ENCODE data around the gene SSTR5. TPM values are rescaled to one million over a fixed set of nuclear protein-coding genes. Genes with fewer than 3 reads are reported as not detected.
A peak's percentile ranks its signal among the peaks of the same experiment; 100 is the strongest.

The SSTR5 gene
- total RNA-seq, 1 donor from 2014 or later, result not detected

GRCh38 chr16:1045310-1045992 is 27.1 kb upstream of the SSTR5 start:
- DNase-seq, result no peak
- H3K27me3 Mint-ChIP-seq, result no peaks in the 10 kb centered on the region
- H3K27ac Mint-ChIP-seq, result no peak overlapping the region
- intact Hi-C loops (cut with micrococcal nuclease), result no loop called here
- no peaks in the 10 kb centered on the region for H3K36me3 Mint-ChIP-seq (ENCODE audit: low read depth)
- H3K4me1 Mint-ChIP-seq, result no peaks in the 10 kb centered on the region
- H3K4me3 Mint-ChIP-seq, result no peak overlapping the region
- no peaks in the 10 kb centered on the region for H3K9me3 Mint-ChIP-seq

GRCh38 chr16:1045993-1046911 is 26.3 kb upstream of the SSTR5 start:
- H3K4me1 Mint-ChIP-seq, result no peaks in the 10 kb centered on the region
- no peaks in the 10 kb centered on the region for H3K9me3 Mint-ChIP-seq
- no peak overlapping the region for H3K27ac Mint-ChIP-seq
- DNase-seq, result no peak
- intact Hi-C loops (cut with micrococcal nuclease), result no loop called here
- H3K27me3 Mint-ChIP-seq, result no peaks in the 10 kb centered on the region
- no peak overlapping the region for H3K4me3 Mint-ChIP-seq
- no peaks in the 10 kb centered on the region for H3K36me3 Mint-ChIP-seq (ENCODE audit: low read depth)

- no peak overlapping the region for H3K27ac Mint-ChIP-seq
- no peaks in the 10 kb centered on the region for H3K4me1 Mint-ChIP-seq
- H3K36me3 Mint-ChIP-seq (ENCODE audit: low read depth), result no peaks in the 10 kb centered on the region
- DNase-seq, result no peak
- H3K9me3 Mint-ChIP-seq, result no peaks in the 10 kb centered on the region
- H3K27me3 Mint-ChIP-seq, result no peaks in the 10 kb centered on the region
- no peak overlapping the region for H3K4me3 Mint-ChIP-seq
- intact Hi-C loops (cut with micrococcal nuclease), result no loop called here
Observed at GRCh38 chr16:1047123-1047522, 25.4 kb upstream of the SSTR5 start.

- Mint-ChIP-seq H3K9me3 (no peaks in the 10 kb centered on the region), H3K4me3 (no peak overlapping the region), H3K4me1 (no peaks in the 10 kb centered on the region), H3K36me3 (ENCODE audit: low read depth) (no peaks in the 10 kb centered on the region), H3K27me3 (no peaks in the 10 kb centered on the region), H3K27ac (no peak overlapping the region)
- no peak for DNase-seq
- intact Hi-C loops (cut with micrococcal nuclease), result no loop called here
Observed at GRCh38 chr16:1047801-1048200, 24.7 kb upstream of the SSTR5 start.

GRCh38 chr16:1048442-1049112 is 24.0 kb upstream of the SSTR5 start:
- Mint-ChIP-seq H3K27ac (no peak overlapping the region), H3K27me3 (no peaks in the 10 kb centered on the region), H3K36me3 (ENCODE audit: low read depth) (no peaks in the 10 kb centered on the region), H3K4me3 (no peak overlapping the region), H3K9me3 (no peaks in the 10 kb centered on the region), H3K4me1 (no peaks in the 10 kb centered on the region)
- intact Hi-C loops (cut with micrococcal nuclease), result no loop called here
- DNase-seq, result peak; percentile 61

GRCh38 chr16:1049113-1049975 is 23.2 kb upstream of the SSTR5 start:
- H3K27ac Mint-ChIP-seq, result no peak overlapping the region
- no peaks in the 10 kb centered on the region for H3K36me3 Mint-ChIP-seq (ENCODE audit: low read depth)
- no peak overlapping the region for H3K4me3 Mint-ChIP-seq
- intact Hi-C loops (cut with micrococcal nuclease), result no loop called here
- no peaks in the 10 kb centered on the region for H3K27me3 Mint-ChIP-seq
- H3K4me1 Mint-ChIP-seq, result no peaks in the 10 kb centered on the region
- H3K9me3 Mint-ChIP-seq, result no peaks in the 10 kb centered on the region
- no peak for DNase-seq

GRCh38 chr16:1049976-1050247 is 22.6 kb upstream of the SSTR5 start:
- intact Hi-C loops (cut with micrococcal nuclease), result no loop called here
- H3K27me3 Mint-ChIP-seq, result no peaks in the 10 kb centered on the region
- no peak overlapping the region for H3K4me3 Mint-ChIP-seq
- H3K4me1 Mint-ChIP-seq, result no peaks in the 10 kb centered on the region
- H3K27ac Mint-ChIP-seq, result no peak overlapping the region
- no peaks in the 10 kb centered on the region for H3K9me3 Mint-ChIP-seq
- H3K36me3 Mint-ChIP-seq (ENCODE audit: low read depth), result no peaks in the 10 kb centered on the region
- no peak for DNase-seq

- Mint-ChIP-seq H3K4me3 (no peak overlapping the region), H3K27ac (no peak overlapping the region), H3K9me3 (no peaks in the 10 kb centered on the region), H3K27me3 (no peaks in the 10 kb centered on the region), H3K4me1 (no peaks in the 10 kb centered on the region), H3K36me3 (ENCODE audit: low read depth) (no peaks in the 10 kb centered on the region)
- no peak for DNase-seq
- intact Hi-C loops (cut with micrococcal nuclease), result no loop called here
Observed at GRCh38 chr16:1050516-1050915, 22.0 kb upstream of the SSTR5 start.

GRCh38 chr16:1050921-1051320 is 21.6 kb upstream of the SSTR5 start:
- Mint-ChIP-seq H3K27ac (no peak overlapping the region), H3K4me3 (no peak overlapping the region), H3K27me3 (no peaks in the 10 kb centered on the region), H3K36me3 (ENCODE audit: low read depth) (no peaks in the 10 kb centered on the region), H3K4me1 (no peaks in the 10 kb centered on the region), H3K9me3 (no peaks in the 10 kb centered on the region)
- DNase-seq, result no peak
- intact Hi-C loops (cut with micrococcal nuclease), result no loop called here

GRCh38 chr16:1051446-1051845 is 21.1 kb upstream of the SSTR5 start:
- intact Hi-C loops (cut with micrococcal nuclease), result no loop called here
- no peaks in the 10 kb centered on the region for H3K4me1 Mint-ChIP-seq
- H3K9me3 Mint-ChIP-seq, result no peaks in the 10 kb centered on the region
- no peak overlapping the region for H3K27ac Mint-ChIP-seq
- no peak for DNase-seq
- no peaks in the 10 kb centered on the region for H3K27me3 Mint-ChIP-seq
- no peak overlapping the region for H3K4me3 Mint-ChIP-seq
- no peaks in the 10 kb centered on the region for H3K36me3 Mint-ChIP-seq (ENCODE audit: low read depth)

- H3K27me3 Mint-ChIP-seq, result no peaks in the 10 kb centered on the region
- no peaks in the 10 kb centered on the region for H3K9me3 Mint-ChIP-seq
- H3K27ac Mint-ChIP-seq, result no peak overlapping the region
- intact Hi-C loops (cut with micrococcal nuclease), result no loop called here
- H3K36me3 Mint-ChIP-seq (ENCODE audit: low read depth), result no peaks in the 10 kb centered on the region
- H3K4me3 Mint-ChIP-seq, result no peak overlapping the region
- DNase-seq, result no peak
- no peaks in the 10 kb centered on the region for H3K4me1 Mint-ChIP-seq
Observed at GRCh38 chr16:1052721-1053120, 19.8 kb upstream of the SSTR5 start.

- Mint-ChIP-seq H3K27me3 (no peaks in the 10 kb centered on the region), H3K27ac (no peak overlapping the region), H3K9me3 (no peaks in the 10 kb centered on the region), H3K36me3 (ENCODE audit: low read depth) (no peaks in the 10 kb centered on the region), H3K4me3 (no peak overlapping the region), H3K4me1 (no peaks in the 10 kb centered on the region)
- DNase-seq, result no peak
- intact Hi-C loops (cut with micrococcal nuclease), result no loop called here
Observed at GRCh38 chr16:1053121-1053521, 19.4 kb upstream of the SSTR5 start.

- Mint-ChIP-seq H3K27me3 (no peaks in the 10 kb centered on the region), H3K27ac (no peak overlapping the region), H3K36me3 (ENCODE audit: low read depth) (no peaks in the 10 kb centered on the region), H3K4me1 (no peaks in the 10 kb centered on the region), H3K9me3 (no peaks in the 10 kb centered on the region), H3K4me3 (no peak overlapping the region)
- intact Hi-C loops (cut with micrococcal nuclease), result no loop called here
- no peak for DNase-seq
Observed at GRCh38 chr16:1053700-1054368, 18.7 kb upstream of the SSTR5 start.

All from activated CD4-positive, alpha-beta T cell treated with anti-CD3 and anti-CD28 coated beads, Interleukin-2, amount 10 ng/mL, durations not matched to agents 24 days and 14 days (primary cell).